Measurements from ENCODE around the gene DDX10.
"Not testable (repeated sequence)": the region's sequence is repeated elsewhere in the genome, so short reads cannot be mapped to it uniquely, and the experiment has no call there.

DDX10 gene

DNA sequence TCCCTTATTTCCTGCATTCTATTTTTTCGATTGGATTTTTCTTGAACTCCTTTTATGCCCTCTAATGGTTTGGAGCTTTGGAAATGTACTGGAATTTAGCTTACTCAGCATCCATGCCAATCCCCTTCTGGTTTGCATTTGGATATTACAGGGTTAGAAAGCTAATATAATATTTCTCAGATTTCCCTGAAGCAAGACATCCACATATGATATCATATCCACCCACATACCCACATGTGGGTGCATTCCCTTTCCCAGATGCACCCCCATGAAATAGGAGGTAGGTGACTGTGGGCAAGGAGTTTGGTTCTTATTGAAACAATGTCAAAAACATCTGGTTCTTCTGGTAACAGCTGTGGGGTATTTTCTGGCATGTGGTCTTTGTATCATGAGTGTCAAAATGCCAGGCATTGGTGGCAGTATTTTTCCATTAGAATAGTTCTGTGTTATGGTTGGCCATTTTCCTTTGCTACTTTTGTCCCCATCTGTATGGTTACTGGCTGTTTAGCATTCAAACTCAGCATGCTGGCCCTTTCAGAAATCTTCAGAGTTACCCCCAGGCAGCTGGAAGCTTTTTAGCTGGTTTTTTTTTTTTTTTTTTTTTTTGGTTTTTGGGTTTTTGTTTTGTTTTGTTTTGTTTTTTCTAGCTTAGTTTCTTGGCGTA is 32.7 kb upstream of the DDX10 start:
- no peaks in the 10 kb centered on the region for H3K36me3 ChIP-seq (ENCODE audit: control insufficient read depth in 1 of 2, insufficient read depth in 2 of 2, low read length in 2 of 2)

DNA sequence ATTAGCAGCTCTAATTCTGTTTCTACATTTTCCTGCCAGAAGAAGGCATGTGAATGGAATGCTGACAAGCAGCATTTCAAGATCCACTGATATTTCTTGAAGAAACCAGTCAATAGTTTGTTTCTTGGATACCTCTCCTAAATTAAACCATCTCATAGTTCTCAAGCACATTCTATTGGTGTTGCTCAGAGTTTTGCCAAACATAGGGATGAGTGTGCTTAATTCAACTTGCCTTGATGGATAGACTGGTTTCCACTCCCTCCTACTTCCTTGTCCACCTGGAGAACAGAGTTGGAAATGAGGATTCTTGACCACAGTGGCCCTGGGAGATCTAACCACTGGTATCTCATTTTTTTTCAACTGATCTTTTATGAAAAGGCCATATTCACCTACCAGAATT is 29.8 kb upstream of the DDX10 start:
- no peaks in the 10 kb centered on the region for H3K4me1 ChIP-seq (ENCODE audit: control insufficient read depth in 1 of 2, insufficient read depth in 2 of 2, low read length in 2 of 2)
- H3K27ac ChIP-seq (ENCODE audit: low read length): no peak overlapping the region
- H3K4me3 ChIP-seq (ENCODE audit: low read depth in 1 of 2, low read length in 2 of 2): no peak overlapping the region
- H3K36me3 ChIP-seq (ENCODE audit: control insufficient read depth in 1 of 2, insufficient read depth in 2 of 2, low read length in 2 of 2): no peaks in the 10 kb centered on the region
- H3K9me3 ChIP-seq (ENCODE audit: control insufficient read depth in 1 of 2, low read length in 2 of 2): no peaks in the 10 kb centered on the region
- H3K27me3 ChIP-seq (ENCODE audit: low read depth, low read length): no peaks in the 10 kb centered on the region

More for the DNA sequence above, 32.7 kb upstream of the DDX10 start:
- Histone ChIP-seq H3K4me3 (ENCODE audit: low read depth in 1 of 2, low read length in 2 of 2) (no peak overlapping the region), H3K4me1 (ENCODE audit: control insufficient read depth in 1 of 2, insufficient read depth in 2 of 2, low read length in 2 of 2) (no peaks in the 10 kb centered on the region), H3K27me3 (ENCODE audit: low read depth, low read length) (no peaks in the 10 kb centered on the region), H3K27ac (ENCODE audit: low read length) (no peak overlapping the region), H3K9me3 (ENCODE audit: control insufficient read depth in 1 of 2, low read length in 2 of 2) (peaks cover 0 to 11% of the 10 kb centered on the region in 2 donors)

DNA sequence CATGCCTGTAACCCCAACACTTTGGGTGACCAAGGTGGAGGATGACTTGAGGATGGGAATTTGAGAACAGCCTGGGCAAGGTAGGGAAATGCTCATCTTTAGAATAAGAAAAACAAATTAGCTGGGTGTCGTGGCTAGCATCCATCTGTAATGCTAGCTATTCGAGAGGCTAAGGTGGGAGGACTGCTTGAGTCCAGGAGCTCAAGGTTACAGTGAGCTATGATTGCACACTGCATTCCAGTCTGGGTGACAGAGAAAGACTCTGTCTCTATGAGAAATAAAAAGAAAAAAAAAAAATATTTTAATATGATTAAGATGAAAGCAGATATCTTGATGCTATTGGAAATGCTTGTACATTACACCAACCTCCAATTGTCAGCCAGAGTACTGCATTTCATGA is 28.6 kb upstream of the DDX10 start:
- Histone ChIP-seq H3K9me3 (ENCODE audit: control insufficient read depth in 1 of 2, low read length in 2 of 2) (no peaks in the 10 kb centered on the region), H3K27me3 (ENCODE audit: low read depth, low read length) (no peaks in the 10 kb centered on the region), H3K4me3 (ENCODE audit: low read depth in 1 of 2, low read length in 2 of 2) (no peak overlapping the region), H3K27ac (ENCODE audit: low read length) (no peak overlapping the region), H3K4me1 (ENCODE audit: control insufficient read depth in 1 of 2, insufficient read depth in 2 of 2, low read length in 2 of 2) (no peaks in the 10 kb centered on the region), H3K36me3 (ENCODE audit: control insufficient read depth in 1 of 2, insufficient read depth in 2 of 2, low read length in 2 of 2) (no peaks in the 10 kb centered on the region)

DNA sequence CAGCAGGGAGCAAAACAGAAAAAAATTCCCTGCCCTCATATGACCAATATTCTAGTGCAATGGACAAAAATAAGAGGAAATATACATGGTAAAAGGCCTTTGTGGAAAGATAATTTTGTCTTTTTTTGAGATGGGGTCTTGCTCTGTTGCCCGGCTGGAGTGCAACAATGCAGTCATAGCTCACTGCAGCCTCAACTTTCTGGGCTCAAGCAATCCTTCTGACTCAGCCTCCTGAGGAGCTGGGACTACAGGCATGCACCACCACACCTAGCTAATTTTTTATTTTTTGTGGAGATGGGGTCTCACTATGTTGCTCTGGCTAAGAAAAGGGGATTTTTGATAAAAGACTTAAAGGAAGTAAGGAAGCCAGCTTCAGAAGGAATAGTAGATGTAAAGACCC is 25.7 kb upstream of the DDX10 start:
- no peak overlapping the region for H3K27ac ChIP-seq (ENCODE audit: low read length)
- H3K9me3 ChIP-seq (ENCODE audit: control insufficient read depth in 1 of 2, low read length in 2 of 2): no peaks in the 10 kb centered on the region
- no peaks in the 10 kb centered on the region for H3K36me3 ChIP-seq (ENCODE audit: control insufficient read depth in 1 of 2, insufficient read depth in 2 of 2, low read length in 2 of 2)
- H3K4me3 ChIP-seq (ENCODE audit: low read depth in 1 of 2, low read length in 2 of 2): no peak overlapping the region
- no peaks in the 10 kb centered on the region for H3K27me3 ChIP-seq (ENCODE audit: low read depth, low read length)
- no peaks in the 10 kb centered on the region for H3K4me1 ChIP-seq (ENCODE audit: control insufficient read depth in 1 of 2, insufficient read depth in 2 of 2, low read length in 2 of 2)

DNA sequence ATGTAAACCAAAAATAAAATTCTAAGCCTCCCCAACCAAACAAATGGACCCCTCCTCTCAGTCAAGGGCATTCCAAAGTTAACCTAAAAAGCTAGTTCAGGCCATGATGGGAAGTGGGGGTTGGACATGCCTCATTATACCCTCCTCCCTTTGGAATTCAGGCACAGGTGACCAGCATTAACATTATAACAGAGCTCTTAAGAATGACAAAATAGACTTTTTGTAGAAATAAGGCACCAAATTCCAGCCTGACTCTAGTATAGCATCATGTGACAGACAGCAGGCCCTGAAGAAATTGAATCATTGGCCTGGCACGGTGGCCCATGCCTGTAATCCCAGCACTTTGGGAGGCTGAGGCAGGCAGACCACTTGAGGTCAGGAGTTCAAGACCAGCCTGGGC is 23.1 kb upstream of the DDX10 start:
- H3K9me3 ChIP-seq (ENCODE audit: control insufficient read depth in 1 of 2, low read length in 2 of 2); H3K27me3 ChIP-seq (ENCODE audit: low read depth, low read length); H3K27ac ChIP-seq (ENCODE audit: low read length); H3K4me1 ChIP-seq (ENCODE audit: control insufficient read depth in 1 of 2, insufficient read depth in 2 of 2, low read length in 2 of 2); H3K36me3 ChIP-seq (ENCODE audit: control insufficient read depth in 1 of 2, insufficient read depth in 2 of 2, low read length in 2 of 2); H3K4me3 ChIP-seq (ENCODE audit: low read depth in 1 of 2, low read length in 2 of 2): not testable (repeated sequence)

DNA sequence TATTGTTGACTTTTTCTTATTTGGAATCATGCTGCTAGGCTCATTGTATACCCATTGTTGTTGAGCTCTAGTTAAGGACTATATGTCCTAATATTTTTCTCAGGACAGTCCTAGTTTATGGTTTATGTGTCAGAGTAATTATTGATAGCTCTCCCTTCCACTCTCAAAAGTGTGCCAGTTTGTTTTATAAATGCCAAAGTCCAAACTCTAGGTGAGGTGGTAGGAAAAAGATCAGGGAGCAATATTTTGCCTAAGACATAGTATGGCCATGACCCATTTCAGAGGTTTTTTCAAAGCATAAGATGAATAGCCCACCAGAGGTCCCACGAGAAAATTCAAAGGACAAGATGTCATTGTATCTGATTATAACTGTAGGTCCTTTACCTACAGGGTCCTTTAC is 20.9 kb upstream of the DDX10 start:
- Histone ChIP-seq H3K27me3 (ENCODE audit: low read depth, low read length) (no peaks in the 10 kb centered on the region), H3K9me3 (ENCODE audit: control insufficient read depth in 1 of 2, low read length in 2 of 2) (no peaks in the 10 kb centered on the region), H3K4me1 (ENCODE audit: control insufficient read depth in 1 of 2, insufficient read depth in 2 of 2, low read length in 2 of 2) (no peaks in the 10 kb centered on the region), H3K36me3 (ENCODE audit: control insufficient read depth in 1 of 2, insufficient read depth in 2 of 2, low read length in 2 of 2) (no peaks in the 10 kb centered on the region), H3K27ac (ENCODE audit: low read length) (no peak overlapping the region), H3K4me3 (ENCODE audit: low read depth in 1 of 2, low read length in 2 of 2) (no peak overlapping the region)

DNA sequence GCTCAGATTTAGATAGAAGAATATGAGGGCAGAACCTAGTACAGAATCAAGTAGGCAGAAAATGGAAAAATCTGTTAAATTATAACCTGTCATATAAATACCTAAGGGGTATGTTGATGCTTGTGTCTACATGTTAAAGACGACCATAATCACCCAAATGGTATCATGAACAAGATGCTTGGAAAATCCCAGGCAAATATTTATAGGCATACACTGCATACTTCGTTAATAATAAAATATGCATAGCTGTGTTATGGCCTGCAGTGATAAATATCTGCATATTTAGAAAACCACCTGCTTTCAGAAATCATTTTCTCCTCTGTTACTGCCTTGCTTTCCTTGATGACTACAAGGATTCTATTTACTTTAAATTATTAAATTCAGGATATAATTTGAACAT is 18.9 kb upstream of the DDX10 start:
- H3K27ac ChIP-seq (ENCODE audit: low read length): no peak overlapping the region
- no peaks in the 10 kb centered on the region for H3K36me3 ChIP-seq (ENCODE audit: control insufficient read depth in 1 of 2, insufficient read depth in 2 of 2, low read length in 2 of 2)
- H3K9me3 ChIP-seq (ENCODE audit: control insufficient read depth in 1 of 2, low read length in 2 of 2): no peaks in the 10 kb centered on the region
- H3K4me3 ChIP-seq (ENCODE audit: low read depth in 1 of 2, low read length in 2 of 2): no peak overlapping the region
- H3K4me1 ChIP-seq (ENCODE audit: control insufficient read depth in 1 of 2, insufficient read depth in 2 of 2, low read length in 2 of 2): no peaks in the 10 kb centered on the region
- no peaks in the 10 kb centered on the region for H3K27me3 ChIP-seq (ENCODE audit: low read depth, low read length)

DNA sequence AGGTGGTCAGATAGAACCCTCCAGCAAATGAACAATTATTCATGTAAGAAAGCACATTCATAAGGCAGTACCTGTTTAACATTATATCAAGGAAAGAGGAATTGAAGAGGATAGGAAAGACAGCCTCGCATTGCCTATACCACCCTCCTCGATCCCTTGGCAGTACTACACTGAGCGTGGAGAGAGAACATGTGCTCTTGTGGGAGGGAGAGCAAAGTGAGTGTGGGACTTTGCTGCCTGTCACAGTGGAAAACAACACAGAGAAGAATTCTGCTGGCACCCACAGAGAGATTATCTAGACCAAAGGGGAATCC is 17.5 kb upstream of the DDX10 start:
- H3K27ac ChIP-seq (ENCODE audit: low read length): no peak overlapping the region
- H3K4me1 ChIP-seq (ENCODE audit: control insufficient read depth in 1 of 2, insufficient read depth in 2 of 2, low read length in 2 of 2): no peaks in the 10 kb centered on the region
- no peaks in the 10 kb centered on the region for H3K27me3 ChIP-seq (ENCODE audit: low read depth, low read length)
- H3K4me3 ChIP-seq (ENCODE audit: low read depth in 1 of 2, low read length in 2 of 2): no peak overlapping the region
- no peaks in the 10 kb centered on the region for H3K36me3 ChIP-seq (ENCODE audit: control insufficient read depth in 1 of 2, insufficient read depth in 2 of 2, low read length in 2 of 2)
- H3K9me3 ChIP-seq (ENCODE audit: control insufficient read depth in 1 of 2, low read length in 2 of 2): no peaks in the 10 kb centered on the region

DNA sequence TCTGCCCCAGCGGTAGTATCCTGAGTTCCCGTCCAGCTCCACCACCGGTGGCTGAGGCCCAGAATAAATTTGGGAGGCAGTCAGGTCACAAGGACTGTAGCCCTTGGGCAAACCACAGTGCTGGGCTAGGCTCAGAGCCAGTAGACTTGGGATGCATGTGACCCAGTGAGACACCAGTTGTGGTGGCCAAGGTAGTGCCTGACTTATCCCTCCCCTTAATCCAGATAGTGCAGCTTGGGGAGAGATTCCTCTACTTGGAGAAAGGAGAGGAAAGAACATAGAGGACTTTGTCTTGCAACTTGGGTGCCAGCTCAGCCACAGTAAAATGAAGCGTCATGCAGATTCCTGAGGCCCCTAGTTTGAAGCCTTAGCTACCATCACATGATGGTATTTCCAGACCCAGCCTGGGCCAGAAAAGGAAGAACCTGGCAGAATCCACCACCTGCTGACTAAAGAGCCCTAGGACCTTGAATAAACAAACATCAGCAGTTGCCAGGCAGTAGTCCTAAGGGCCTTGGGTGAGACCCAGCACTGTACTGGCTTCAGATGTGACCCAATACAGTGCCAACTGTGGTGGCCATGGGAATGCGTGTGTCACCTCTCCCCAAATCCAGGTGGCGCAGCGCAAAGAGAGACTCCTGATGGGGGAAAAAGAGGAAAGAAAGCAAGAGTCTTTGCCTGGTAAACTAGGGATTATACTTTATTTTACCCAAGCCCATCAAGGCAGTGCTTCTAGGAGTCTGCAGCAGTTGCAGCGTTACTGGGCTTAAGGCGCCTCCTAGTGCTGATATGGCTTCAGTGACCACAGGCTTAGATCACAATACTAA is 17.0 kb upstream of the DDX10 start:
- no peaks in the 10 kb centered on the region for H3K27me3 ChIP-seq (ENCODE audit: low read depth, low read length)
- H3K4me1 ChIP-seq (ENCODE audit: control insufficient read depth in 1 of 2, insufficient read depth in 2 of 2, low read length in 2 of 2): no peaks in the 10 kb centered on the region
- no peak overlapping the region for H3K4me3 ChIP-seq (ENCODE audit: low read depth in 1 of 2, low read length in 2 of 2)
- no peaks in the 10 kb centered on the region for H3K9me3 ChIP-seq (ENCODE audit: control insufficient read depth in 1 of 2, low read length in 2 of 2)
- H3K27ac ChIP-seq (ENCODE audit: low read length): no peak overlapping the region
- H3K36me3 ChIP-seq (ENCODE audit: control insufficient read depth in 1 of 2, insufficient read depth in 2 of 2, low read length in 2 of 2): no peaks in the 10 kb centered on the region

DNA sequence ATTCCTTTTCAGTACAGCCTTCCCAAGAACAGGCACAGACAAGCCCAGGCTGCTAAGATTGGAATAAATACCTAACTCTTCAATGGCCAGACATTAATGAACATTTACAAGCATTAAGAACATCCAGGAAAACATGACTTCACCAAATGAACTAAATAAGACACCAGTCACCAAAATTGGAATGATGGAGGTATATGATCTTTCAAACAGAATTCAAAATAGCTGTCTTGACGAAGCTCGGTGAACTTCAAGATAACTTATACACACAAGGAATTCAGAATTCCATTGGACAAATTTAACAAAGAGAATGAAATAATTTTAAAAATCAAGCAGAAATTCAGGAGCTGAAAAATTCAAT is 16.4 kb upstream of the DDX10 start:
- Histone ChIP-seq H3K4me3 (ENCODE audit: low read depth in 1 of 2, low read length in 2 of 2) (no peak overlapping the region), H3K4me1 (ENCODE audit: control insufficient read depth in 1 of 2, insufficient read depth in 2 of 2, low read length in 2 of 2) (no peaks in the 10 kb centered on the region), H3K27ac (ENCODE audit: low read length) (no peak overlapping the region)

DNA sequence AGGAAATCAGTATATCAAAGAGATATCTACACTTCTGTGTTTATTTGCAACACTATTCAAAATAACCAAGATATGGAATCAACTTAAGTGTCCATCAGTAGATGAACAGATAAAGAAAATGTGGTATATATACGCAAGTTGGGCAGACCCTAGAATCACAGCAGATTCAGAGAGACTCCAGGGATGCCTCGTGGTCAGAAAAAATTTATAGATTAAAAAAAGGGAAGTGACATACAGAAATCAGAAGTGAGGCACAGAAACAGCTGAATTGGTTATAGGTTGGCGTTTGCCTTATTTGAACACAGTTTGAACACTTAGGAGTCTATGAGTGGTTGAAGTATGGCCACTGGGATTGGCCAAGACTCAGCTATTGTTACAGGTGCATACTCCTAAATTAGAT is 10.8 kb upstream of the DDX10 start:
- not testable (repeated sequence) for H3K27me3 ChIP-seq (ENCODE audit: low read depth, low read length); H3K9me3 ChIP-seq (ENCODE audit: control insufficient read depth in 1 of 2, low read length in 2 of 2); H3K4me1 ChIP-seq (ENCODE audit: control insufficient read depth in 1 of 2, insufficient read depth in 2 of 2, low read length in 2 of 2); H3K36me3 ChIP-seq (ENCODE audit: control insufficient read depth in 1 of 2, insufficient read depth in 2 of 2, low read length in 2 of 2); H3K27ac ChIP-seq (ENCODE audit: low read length); H3K4me3 ChIP-seq (ENCODE audit: low read depth in 1 of 2, low read length in 2 of 2)

More for the DNA sequence above, 16.4 kb upstream of the DDX10 start:
- no peaks in the 10 kb centered on the region for H3K27me3 ChIP-seq (ENCODE audit: low read depth, low read length)
- H3K36me3 ChIP-seq (ENCODE audit: control insufficient read depth in 1 of 2, insufficient read depth in 2 of 2, low read length in 2 of 2): no peaks in the 10 kb centered on the region
- no peaks in the 10 kb centered on the region for H3K9me3 ChIP-seq (ENCODE audit: control insufficient read depth in 1 of 2, low read length in 2 of 2)

Measured in muscle layer of duodenum (tissue), 2 donors.